ENCODE data around the gene BCL6. TPM values are rescaled to one million over a fixed set of nuclear protein-coding genes. Genes with fewer than 3 reads are reported as not detected.

The BCL6 gene
- total and polyA plus RNA-seq, 9 of the 15 experiments (the other 6 are each of a cell fraction or from before 2014, with no cell fraction given) = 0.08 to 3.5 (median 1.6) TPM

- TF ChIP-seq ZNF165 (CRISPR knock-in tag; IDR thresholded peaks at IDR 0.05; ENCODE audit: borderline replicate concordance) = no peak
- TF ChIP-seq ATF6 (CRISPR knock-in tag; IDR thresholded peaks at IDR 0.05) = no peak
- no peak for TF ChIP-seq SMARCC2 (IDR thresholded peaks at IDR 0.05; ENCODE audit: low read depth)
- TF ChIP-seq MLLT1 (IDR thresholded peaks at IDR 0.05) = peak in 1 of 2 experiments; percentile 97; a peak in 2 of 4 replicates
- TF ChIP-seq ZEB2 (IDR thresholded peaks at IDR 0.05) = no peak
- TF ChIP-seq CBX5 (IDR thresholded peaks at IDR 0.05; ENCODE audit: borderline replicate concordance, low read depth) = no peak
- peak; percentile 77 for TF ChIP-seq RBFOX2 (IDR thresholded peaks at IDR 0.05; ENCODE audit: low read depth, low read length)
- TF ChIP-seq ZFP91 (CRISPR knock-in tag; IDR thresholded peaks at IDR 0.05) = no peak
- TF ChIP-seq E2F8 (IDR thresholded peaks at IDR 0.05; ENCODE audit: low read depth, partially characterized antibody) = no peak
- TF ChIP-seq SMARCE1 (IDR thresholded peaks at IDR 0.05) = no peak
- no peak for TF ChIP-seq NR0B1 (IDR thresholded peaks at IDR 0.05; ENCODE audit: partially characterized antibody)
Measured at GRCh38 chr3:187744169-187745151, 808 bp downstream of the BCL6 start (continued).
